HG03025 (cell line): ENCODE results near the gene CFAP74.

Source experiments
- ATAC-seq: cut with Tn5 transposase; IDR thresholded peaks from one replicate; pipeline ENCODE4 v1.9.1; 2021; ENCODE audit warnings: mild to moderate bottlenecking, moderate library complexity; ENCODE audit not compliant: unreplicated experiment, low FRiP score

The CFAP74 gene

GRCh38 chr1:2022063-2022770 lies 18.6 kb upstream of the CFAP74 start:
- ATAC-seq, result no peak

- no peak for ATAC-seq
Measured at GRCh38 chr1:2021550-2021949, 18.0 kb upstream of the CFAP74 start.

- no peak for ATAC-seq
Measured at GRCh38 chr1:2020310-2020655, 16.7 kb upstream of the CFAP74 start.

- no peak for ATAC-seq
Measured at GRCh38 chr1:2019571-2020309, 16.2 kb upstream of the CFAP74 start.

GRCh38 chr1:2019172-2019543 lies 15.6 kb upstream of the CFAP74 start, which contains the start of gene GABRD:
GABRD (plus strand) TSS chr1:2019345; CDS start chr1:2019424, 79 bp downstream.
- ATAC-seq, result no peak

GRCh38 chr1:2018217-2019171 lies 14.9 kb upstream of the CFAP74 start:
- ATAC-seq, result no peak

GRCh38 chr1:2016123-2016522 lies 12.5 kb upstream of the CFAP74 start:
- ATAC-seq, result no peak

GRCh38 chr1:2014741-2015735 lies 11.5 kb upstream of the CFAP74 start:
- no peak for ATAC-seq

- ATAC-seq, result no peak
Measured at GRCh38 chr1:2014181-2014580, 10.6 kb upstream of the CFAP74 start.

- ATAC-seq, result no peak
Measured at GRCh38 chr1:2009101-2010053, 5.8 kb upstream of the CFAP74 start.

GRCh38 chr1:2004856-2005255 lies 1.3 kb upstream of the CFAP74 start:
- ATAC-seq, result no peak

- no peak for ATAC-seq
Measured at GRCh38 chr1:2001773-2002411, 1.7 kb downstream of the CFAP74 start.

GRCh38 chr1:2000850-2001249 lies 2.7 kb downstream of the CFAP74 start:
- ATAC-seq, result no peak

- no peak for ATAC-seq
Measured at GRCh38 chr1:2000432-2000831, 3.2 kb downstream of the CFAP74 start.

- ATAC-seq, result no peak
Measured at GRCh38 chr1:1997576-1997975, 6.0 kb downstream of the CFAP74 start.

GRCh38 chr1:1996207-1996651 lies 7.4 kb downstream of the CFAP74 start:
- ATAC-seq, result no peak

- no peak for ATAC-seq
Measured at GRCh38 chr1:1994536-1994935, 9.1 kb downstream of the CFAP74 start.

GRCh38 chr1:1990222-1990621 lies 13.4 kb downstream of the CFAP74 start:
- no peak for ATAC-seq
